Measurements from ENCODE around the gene PRPF40B. TPM values are rescaled to one million over a fixed set of nuclear protein-coding genes. Genes with fewer than 3 reads are reported as not detected.

Gene PRPF40B
- total RNA-seq, 2 experiments from 2014 or later: 14.4 to 14.6 TPM

DNA sequence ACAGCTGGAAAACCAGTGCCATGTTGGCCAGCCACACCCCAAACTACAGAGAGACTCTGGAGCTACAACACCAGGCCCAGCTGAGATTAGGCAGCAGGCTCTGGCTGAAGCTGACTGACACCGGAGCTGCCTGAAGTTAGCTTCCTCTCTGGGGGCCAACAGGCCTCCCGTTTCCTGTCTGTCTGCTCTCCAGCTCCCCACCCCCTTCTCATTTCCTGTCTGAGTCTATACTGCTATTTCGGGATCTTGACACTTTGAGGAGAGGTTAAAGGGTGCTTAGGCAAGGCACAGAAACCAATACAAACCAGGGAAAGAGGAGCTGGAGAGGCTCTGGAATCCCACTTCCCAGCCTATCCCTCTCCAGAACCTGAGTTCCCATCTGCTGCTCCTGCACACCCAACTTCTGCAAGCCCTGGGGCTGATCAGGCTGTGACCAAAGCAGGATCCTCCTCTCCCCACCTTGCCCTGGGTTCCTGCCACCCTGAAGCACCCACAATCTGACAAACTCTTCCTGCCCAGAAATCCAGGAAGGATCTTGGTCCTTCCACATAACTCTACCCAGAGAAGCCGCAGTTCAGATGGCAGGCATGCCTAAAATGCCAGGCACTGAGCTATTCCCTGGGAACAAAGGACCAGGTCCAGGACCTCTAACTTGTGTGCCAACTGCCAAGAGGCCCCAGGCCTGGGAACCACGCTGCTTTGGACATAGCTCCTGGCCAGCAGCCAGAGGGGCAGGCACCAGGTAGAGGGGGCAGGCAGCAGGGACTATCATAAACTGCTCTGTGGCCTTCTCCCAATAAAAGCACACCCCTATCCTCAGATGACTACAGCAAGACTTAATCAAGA, 39.9 kb downstream of the PRPF40B start:
- Mint-ChIP-seq H3K4me1 (ENCODE audit: low read depth) (peaks cover 73% of the 10 kb centered on the region), H3K36me3 (ENCODE audit: low read depth) (peaks cover 67% of the 10 kb centered on the region), H3K9me3 (ENCODE audit: insufficient read depth) (no peaks in the 10 kb centered on the region), H3K4me3 (peak overlapping the region; percentile 74), H3K27ac (peak overlapping the region; percentile 97), H3K27me3 (ENCODE audit: low read depth) (no peaks in the 10 kb centered on the region)
- ChIA-PET POLR2A (interaction anchor here (0.8 to 3.9 kb wide), 14 partner anchors 8 to 297 kb away, joined by 3 to 30 read pairs (median 4); partner anchors contain the start of gene FMNL3), CTCF (interaction anchor here (0.9 to 6.4 kb wide), 14 partner anchors 10 to 176 kb away, joined by 3 to 97 read pairs (median 8); partner anchors contain the start of genes FMNL3 and TMBIM6)
- ATAC-seq (peak; percentile 98), DNase-seq (peak; percentile 90)

DNA sequence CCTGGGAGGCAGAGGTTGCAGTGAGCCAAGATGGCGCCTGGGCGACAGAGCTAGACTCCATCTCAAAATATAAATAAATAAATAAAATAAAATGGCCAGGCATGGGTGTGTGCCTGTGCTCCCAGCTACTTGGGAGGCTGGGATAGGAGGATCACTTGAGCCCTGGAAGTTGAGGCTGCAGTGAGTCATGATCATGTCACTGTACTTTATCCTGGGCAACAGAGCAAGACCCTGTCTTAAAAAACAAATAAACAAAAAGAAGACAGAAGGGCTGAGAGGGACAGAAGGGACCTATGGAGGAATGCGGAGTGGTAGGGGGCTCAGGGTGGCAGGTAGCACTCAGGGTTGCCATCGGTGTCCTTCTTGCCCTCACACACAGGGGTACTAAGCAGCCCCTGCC, 40.8 kb downstream of the PRPF40B start:
- POLR2A ChIA-PET: interaction anchor here (1.1 to 3.9 kb wide), 4 partner anchors 9 to 41 kb away, joined by 3 to 30 read pairs (median 11); partner anchors contain the start of gene FMNL3
- Mint-ChIP-seq H3K4me3 (peak overlapping the region; percentile 20), H3K36me3 (ENCODE audit: low read depth) (peaks cover 65% of the 10 kb centered on the region)

DNA sequence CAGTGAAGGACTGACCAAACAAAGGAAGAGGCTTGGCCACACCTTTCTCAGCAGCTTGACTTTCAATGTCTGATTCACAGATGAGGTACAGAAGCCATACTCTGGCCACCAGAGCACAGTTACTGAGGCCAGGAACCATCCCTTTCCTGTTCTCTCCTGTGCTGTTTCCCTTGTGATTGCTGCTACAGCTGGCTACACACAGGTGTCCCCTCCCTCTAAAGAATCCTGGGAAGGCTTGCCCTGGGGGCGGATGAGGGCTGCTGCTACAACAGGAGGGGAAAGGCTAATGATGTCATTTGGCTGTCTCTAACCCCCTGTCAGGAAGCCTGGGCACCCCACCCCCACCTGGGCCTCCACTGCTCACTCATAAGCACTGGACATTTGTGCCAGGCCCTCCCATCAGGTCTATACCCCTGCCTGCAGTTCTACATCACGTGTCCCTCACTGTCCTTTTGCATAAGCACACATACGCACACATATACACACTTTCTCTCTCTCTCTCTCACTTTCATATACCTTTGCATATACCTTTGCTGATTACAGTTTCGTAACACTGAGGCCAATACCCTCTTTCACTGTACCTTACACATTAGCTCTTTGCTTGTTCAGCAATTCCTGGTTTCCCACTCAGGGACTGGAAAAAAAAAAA, 41.4 kb downstream of the PRPF40B start:
- Mint-ChIP-seq H3K9me3 (ENCODE audit: insufficient read depth) (no peaks in the 10 kb centered on the region), H3K36me3 (ENCODE audit: low read depth) (peaks cover 63% of the 10 kb centered on the region), H3K27me3 (ENCODE audit: low read depth) (no peaks in the 10 kb centered on the region), H3K27ac (peak overlapping the region; percentile 85), H3K4me3 (peak overlapping the region; percentile 20), H3K4me1 (ENCODE audit: low read depth) (peaks cover 81% of the 10 kb centered on the region)
- ChIA-PET POLR2A (interaction anchor here (1.1 to 3.9 kb wide), 3 partner anchors 8 to 40 kb away, joined by 3 to 30 read pairs (median 18); partner anchors contain the start of gene FMNL3), CTCF (interaction anchor here (0.6 to 6.4 kb wide), 9 partner anchors 8 to 46 kb away, joined by 3 to 97 read pairs (median 9); partner anchors contain the start of gene FMNL3)
- ATAC-seq (no peak), DNase-seq (no peak)

More for the DNA sequence above, 40.8 kb downstream of the PRPF40B start:
- DNase-seq: no peak
- ATAC-seq: no peak
- H3K4me1 Mint-ChIP-seq (ENCODE audit: low read depth): peaks cover 79% of the 10 kb centered on the region
- no peaks in the 10 kb centered on the region for H3K9me3 Mint-ChIP-seq (ENCODE audit: insufficient read depth)
- CTCF ChIA-PET: interaction anchor here (0.6 to 6.4 kb wide), 10 partner anchors 9 to 175 kb away, joined by 3 to 97 read pairs (median 8); partner anchors contain the start of gene FMNL3
- no peaks in the 10 kb centered on the region for H3K27me3 Mint-ChIP-seq (ENCODE audit: low read depth)
- peak overlapping the region; percentile 97 for H3K27ac Mint-ChIP-seq

DNA sequence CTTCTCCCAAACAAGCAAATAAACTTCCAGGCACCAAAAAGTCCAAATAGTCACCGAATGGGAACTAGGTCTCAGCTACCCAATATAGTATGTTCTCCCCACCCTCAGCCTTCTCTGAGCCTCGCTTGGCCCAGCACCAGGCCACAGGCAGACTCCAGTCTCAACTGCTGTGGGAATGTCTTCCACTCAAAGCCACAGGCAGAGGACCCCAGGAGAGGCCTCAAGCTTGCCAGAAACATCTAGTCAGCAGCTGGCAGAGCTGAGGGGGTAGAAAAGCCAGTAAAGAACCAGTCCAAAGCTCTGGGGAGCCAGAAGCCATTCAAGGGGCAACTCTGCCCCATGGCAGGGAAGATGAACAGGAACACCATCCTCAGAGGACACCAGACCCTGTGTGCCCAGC, 42.0 kb downstream of the PRPF40B start:
- Mint-ChIP-seq H3K27me3 (ENCODE audit: low read depth) (no peaks in the 10 kb centered on the region), H3K9me3 (ENCODE audit: insufficient read depth) (no peaks in the 10 kb centered on the region), H3K4me1 (ENCODE audit: low read depth) (peaks cover 85% of the 10 kb centered on the region), H3K27ac (peak overlapping the region; percentile 85), H3K36me3 (ENCODE audit: low read depth) (peaks cover 61% of the 10 kb centered on the region), H3K4me3 (no peak overlapping the region)
- DNase-seq (no peak), ATAC-seq (no peak)
- POLR2A ChIA-PET: interaction anchor here (3.1 to 3.9 kb wide), 2 partner anchors 8 to 40 kb away, joined by 18 to 30 read pairs; partner anchors contain the start of gene FMNL3
- CTCF ChIA-PET: interaction anchor here (0.8 to 6.4 kb wide), 4 partner anchors 8 to 40 kb away, joined by 3 to 97 read pairs (median 18); partner anchors contain the start of gene FMNL3

DNA sequence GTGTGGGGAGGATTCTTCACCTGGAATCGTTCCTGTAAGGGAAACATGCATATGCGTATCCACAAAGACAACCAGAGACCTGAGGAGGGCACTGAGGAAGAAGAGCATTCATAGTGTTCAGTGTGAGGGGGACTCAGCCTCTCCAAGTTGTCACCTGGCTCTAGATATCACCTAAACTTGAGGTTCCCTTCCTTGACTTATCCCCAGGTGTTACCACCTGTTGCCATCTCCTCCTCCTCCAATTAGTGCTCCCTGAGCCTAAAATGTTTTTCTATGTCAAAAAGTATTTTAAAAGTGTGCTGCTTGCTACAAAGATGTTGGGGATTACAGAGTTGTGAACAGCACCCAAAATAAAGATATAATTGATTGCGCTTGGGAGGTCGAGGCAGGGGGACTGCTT, 42.8 kb downstream of the PRPF40B start:
- H3K4me1 Mint-ChIP-seq (ENCODE audit: low read depth): peaks cover 85% of the 10 kb centered on the region
- no peak overlapping the region for H3K27ac Mint-ChIP-seq
- no peak overlapping the region for H3K4me3 Mint-ChIP-seq
- ChIA-PET POLR2A (interaction anchor here (3.9 kb wide), 1 partner anchor 39 kb away, joined by 30 read pairs; the partner anchor contains the start of gene FMNL3), CTCF (interaction anchor here (1.1 to 6.4 kb wide), 3 partner anchors 21 to 40 kb away, joined by 4 to 97 read pairs (median 9); partner anchors contain the start of gene FMNL3)
- DNase-seq: no peak
- H3K27me3 Mint-ChIP-seq (ENCODE audit: low read depth): no peaks in the 10 kb centered on the region
- no peak for ATAC-seq
- peaks cover 54% of the 10 kb centered on the region for H3K36me3 Mint-ChIP-seq (ENCODE audit: low read depth)
- no peaks in the 10 kb centered on the region for H3K9me3 Mint-ChIP-seq (ENCODE audit: insufficient read depth)

DNA sequence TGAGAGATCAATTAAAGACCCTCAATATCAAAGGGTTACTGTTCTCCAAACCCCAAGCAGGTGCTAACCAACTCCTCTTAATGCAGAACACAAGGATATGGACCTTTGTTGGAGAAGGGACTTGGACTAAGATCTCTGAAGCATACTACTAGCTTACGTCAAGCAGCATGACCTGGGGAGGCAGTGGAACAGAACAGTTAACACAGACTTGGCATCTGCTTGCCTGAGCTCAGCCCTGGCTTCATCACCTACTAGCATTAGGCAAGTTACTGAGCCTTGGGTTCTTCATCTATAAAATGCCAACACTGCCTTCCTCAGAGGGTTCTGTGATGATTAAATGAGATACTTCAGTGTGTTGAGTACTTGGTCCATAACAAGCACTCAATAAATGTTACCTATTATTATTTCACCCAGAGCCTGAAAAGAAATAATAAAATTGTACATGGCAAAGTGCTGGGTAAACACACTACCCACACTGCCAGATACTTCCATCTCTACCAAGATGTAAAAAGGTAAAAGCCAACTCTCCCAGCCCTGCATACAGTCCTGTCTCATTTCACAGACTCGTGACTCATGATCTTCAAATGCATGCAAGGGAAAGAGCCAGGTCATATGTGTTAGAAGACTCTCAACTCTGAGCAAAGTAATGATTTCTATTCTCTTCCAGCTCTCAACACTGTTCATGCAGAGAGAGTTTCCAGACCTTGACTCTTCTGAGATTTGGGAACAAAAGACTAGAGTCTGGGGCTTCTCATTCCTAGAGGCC, 44.1 kb downstream of the PRPF40B start:
- Mint-ChIP-seq H3K27ac (no peak overlapping the region), H3K27me3 (ENCODE audit: low read depth) (no peaks in the 10 kb centered on the region), H3K36me3 (ENCODE audit: low read depth) (peaks cover 44% of the 10 kb centered on the region), H3K4me3 (no peak overlapping the region), H3K4me1 (ENCODE audit: low read depth) (peaks cover 85% of the 10 kb centered on the region), H3K9me3 (ENCODE audit: insufficient read depth) (no peaks in the 10 kb centered on the region)
- ChIA-PET CTCF (interaction anchor here (0.6 to 9.6 kb wide), 9 partner anchors 12 to 95 kb away, joined by 3 to 45 read pairs (median 4); partner anchors contain the start of gene FMNL3), POLR2A (interaction anchor here (0.6 to 1.8 kb wide), 2 partner anchors 74 to 351 kb away, joined by 3 to 6 read pairs; partner anchors contain the start of gene TMBIM6)
- DNase-seq: no peak
- no peak for ATAC-seq

DNA sequence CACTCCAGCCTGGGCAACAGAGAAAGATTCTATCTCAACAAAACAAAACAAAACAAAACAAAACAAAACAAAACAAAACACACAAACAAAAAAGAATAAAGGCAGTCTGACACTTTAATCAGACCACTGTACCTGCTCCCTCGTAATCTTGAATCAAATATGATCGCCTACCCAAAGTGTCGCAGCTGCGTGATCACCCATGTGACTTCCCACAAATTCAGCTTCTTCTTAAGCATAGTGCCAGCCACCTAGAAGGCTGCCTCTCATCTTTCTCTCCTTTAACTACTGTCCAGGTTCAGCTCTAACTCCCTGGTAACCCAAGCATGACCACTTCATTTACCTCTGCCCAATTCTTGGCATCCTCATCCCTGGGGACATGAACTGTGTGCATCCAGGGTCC, 46.4 kb downstream of the PRPF40B start:
- no peak for DNase-seq
- ChIA-PET POLR2A (interaction anchor here (0.9 to 2.0 kb wide), 4 partner anchors 17 to 347 kb away, joined by 3 to 16 read pairs (median 6); partner anchors contain the start of genes FMNL3 and TROAP), CTCF (interaction anchor here (2.9 to 9.6 kb wide), 3 partner anchors 21 to 35 kb away, joined by 16 to 100 read pairs (median 45); partner anchors contain the start of gene FMNL3)

DNA sequence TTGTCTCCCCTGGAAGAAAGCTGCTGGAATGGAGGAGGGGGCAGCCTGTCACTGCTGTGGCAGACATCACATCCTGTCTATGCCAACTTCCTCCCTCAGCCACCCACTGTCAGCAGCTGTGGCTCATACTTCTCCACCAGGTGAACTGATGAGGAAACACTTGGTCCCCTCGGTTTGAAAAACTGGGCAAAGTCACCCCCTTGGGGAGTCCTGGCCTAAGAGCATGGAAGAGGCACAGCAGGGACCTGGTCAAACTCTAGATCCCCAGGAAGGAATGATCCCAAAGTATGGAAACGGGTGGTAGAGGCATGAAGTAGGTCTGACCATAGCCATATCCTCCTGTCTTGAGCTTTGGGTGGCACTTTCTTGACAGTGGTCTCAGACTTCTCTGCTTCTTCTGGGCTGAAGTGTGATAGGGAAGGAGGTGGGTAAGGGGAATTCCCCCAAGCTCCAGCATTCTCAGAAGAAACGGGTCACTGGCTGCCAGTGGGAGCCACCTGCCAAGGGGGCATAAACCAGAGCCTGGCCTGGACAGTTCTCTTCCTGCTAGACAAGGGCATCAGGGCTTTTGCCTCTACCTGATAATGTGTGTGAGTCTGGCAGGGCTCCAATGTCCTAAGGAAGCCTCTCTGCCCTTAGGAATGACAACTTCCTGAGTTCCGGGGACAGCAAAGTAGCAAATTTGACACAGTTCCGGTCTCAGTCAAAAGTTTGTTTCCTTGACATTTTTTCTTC, 47.8 kb downstream of the PRPF40B start:
- H3K9me3 Mint-ChIP-seq (ENCODE audit: insufficient read depth): no peaks in the 10 kb centered on the region
- H3K4me3 Mint-ChIP-seq: peak overlapping the region; percentile 66
- ATAC-seq (peak; percentile 84), DNase-seq (peak; percentile 71)
- H3K4me1 Mint-ChIP-seq (ENCODE audit: low read depth): peaks cover 85% of the 10 kb centered on the region
- peak overlapping the region; percentile 95 for H3K27ac Mint-ChIP-seq
- peaks cover 22% of the 10 kb centered on the region for H3K36me3 Mint-ChIP-seq (ENCODE audit: low read depth)
- ChIA-PET CTCF (interaction anchor here (0.7 to 9.6 kb wide), 13 partner anchors 7 to 91 kb away, joined by 3 to 100 read pairs (median 5); partner anchors contain the start of genes FMNL3 and TMBIM6), POLR2A (interaction anchor here (0.6 to 2.1 kb wide), 12 partner anchors 8 to 160 kb away, joined by 3 to 16 read pairs (median 5); partner anchors contain the start of genes FMNL3, PRPF40B and TMBIM6)
- H3K27me3 Mint-ChIP-seq (ENCODE audit: low read depth): no peaks in the 10 kb centered on the region

More for the DNA sequence above, 46.4 kb downstream of the PRPF40B start:
- Mint-ChIP-seq H3K27me3 (ENCODE audit: low read depth) (no peaks in the 10 kb centered on the region), H3K9me3 (ENCODE audit: insufficient read depth) (no peaks in the 10 kb centered on the region), H3K36me3 (ENCODE audit: low read depth) (peaks cover 36% of the 10 kb centered on the region), H3K4me1 (ENCODE audit: low read depth) (peaks cover 86% of the 10 kb centered on the region), H3K4me3 (no peak overlapping the region), H3K27ac (peak overlapping the region; percentile 78)
- no peak for ATAC-seq

DNA sequence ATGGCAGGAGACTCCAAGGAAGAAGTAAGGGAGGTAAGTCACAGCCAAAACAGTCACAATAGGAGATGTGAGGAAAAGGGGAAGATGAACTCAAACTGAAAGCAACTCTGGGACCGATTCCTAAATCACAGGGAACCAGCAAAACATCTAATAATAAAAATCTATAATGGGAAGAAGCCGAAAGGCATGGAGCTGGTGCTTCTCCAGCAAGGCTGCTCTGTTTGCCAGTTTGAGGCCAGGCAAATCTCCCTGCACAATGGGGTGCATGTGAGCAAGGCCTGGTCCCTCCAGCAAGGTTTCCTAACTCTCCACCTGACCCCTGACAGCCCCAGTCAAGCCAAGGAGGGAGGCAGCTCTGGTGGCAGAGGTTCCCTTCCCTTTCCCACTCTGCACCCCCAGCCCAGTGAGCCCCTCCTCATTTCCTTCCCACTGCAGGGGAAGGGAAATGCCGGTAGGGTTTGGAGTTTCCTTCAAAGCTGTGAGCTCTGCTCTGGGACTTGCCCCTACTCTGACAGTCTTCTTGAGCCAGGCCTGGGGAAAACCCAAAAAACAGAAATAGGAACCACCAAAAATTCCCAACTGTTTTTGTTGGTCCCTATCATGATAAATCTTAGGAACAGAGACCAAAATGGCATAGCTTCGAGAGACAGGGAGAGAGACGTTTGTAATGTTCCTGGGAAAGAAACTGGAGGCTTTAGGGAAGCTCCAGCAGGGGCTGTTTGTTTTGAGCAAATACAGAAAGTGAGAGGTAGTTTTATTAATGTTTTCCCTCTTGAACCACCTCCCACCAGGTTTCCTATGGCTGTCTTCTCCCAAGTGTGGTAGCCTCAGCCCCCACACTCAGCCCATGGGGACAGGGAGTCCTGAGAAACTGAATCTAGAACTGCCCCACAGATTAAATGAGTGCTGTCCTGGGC, 49.2 kb downstream of the PRPF40B start:
- ChIA-PET CTCF (interaction anchor here (0.9 to 9.6 kb wide), 13 partner anchors 9 to 90 kb away, joined by 3 to 100 read pairs (median 5); partner anchors contain the start of genes FMNL3 and TMBIM6), POLR2A (interaction anchor here (0.8 to 2.1 kb wide), 8 partner anchors 9 to 542 kb away, joined by 3 to 18 read pairs (median 4); partner anchors contain the start of genes PRPF40B, TMBIM6 and TUBA1B)
- Mint-ChIP-seq H3K4me1 (ENCODE audit: low read depth) (peaks cover 86% of the 10 kb centered on the region), H3K9me3 (ENCODE audit: insufficient read depth) (no peaks in the 10 kb centered on the region), H3K27me3 (ENCODE audit: low read depth) (no peaks in the 10 kb centered on the region), H3K4me3 (peak overlapping the region; percentile 39), H3K27ac (peak overlapping the region; percentile 95), H3K36me3 (ENCODE audit: low read depth) (peaks cover 19% of the 10 kb centered on the region)
- ATAC-seq (no peak), DNase-seq (no peak)
